ENCODE measurements around the gene SV2B.

SV2B gene

GRCh38 chr15:91235376-91235775 is 135.3 kb downstream of the SV2B start:
- no peak for DNase-seq (ENCODE audit: low spot score)

- DNase-seq (ENCODE audit: low spot score), result no peak
Measured at GRCh38 chr15:91237445-91237844, 137.4 kb downstream of the SV2B start.

- no peak for DNase-seq (ENCODE audit: low spot score)
Measured at GRCh38 chr15:91238644-91239425, 138.8 kb downstream of the SV2B start.

- DNase-seq (ENCODE audit: low spot score), result no peak
Measured at GRCh38 chr15:91243826-91244225, 143.8 kb downstream of the SV2B start.

GRCh38 chr15:91244919-91245318 is 144.9 kb downstream of the SV2B start:
- no peak for DNase-seq (ENCODE audit: low spot score)

GRCh38 chr15:91246998-91247397 is 146.9 kb downstream of the SV2B start:
- DNase-seq (ENCODE audit: low spot score), result no peak

GRCh38 chr15:91249591-91249990 is 149.5 kb downstream of the SV2B start:
- no peak for DNase-seq (ENCODE audit: low spot score)

GRCh38 chr15:91252322-91252721 is 152.3 kb downstream of the SV2B start:
- DNase-seq (ENCODE audit: low spot score), result no peak

- no peak for DNase-seq (ENCODE audit: low spot score)
Measured at GRCh38 chr15:91252756-91253155, 152.7 kb downstream of the SV2B start.

- DNase-seq (ENCODE audit: low spot score), result no peak
Measured at GRCh38 chr15:91253605-91254004, 153.5 kb downstream of the SV2B start.

- no peak for DNase-seq (ENCODE audit: low spot score)
Measured at GRCh38 chr15:91254766-91255165, 154.7 kb downstream of the SV2B start.

GRCh38 chr15:91255670-91256192 is 155.7 kb downstream of the SV2B start:
- no peak for DNase-seq (ENCODE audit: low spot score)

GRCh38 chr15:91257746-91258414 is 157.8 kb downstream of the SV2B start:
- no peak for DNase-seq (ENCODE audit: low spot score)

- no peak for DNase-seq (ENCODE audit: low spot score)
Measured at GRCh38 chr15:91258415-91258759, 158.3 kb downstream of the SV2B start.

- no peak for DNase-seq (ENCODE audit: low spot score)
Measured at GRCh38 chr15:91259077-91259476, 159.0 kb downstream of the SV2B start.

GRCh38 chr15:91261345-91261744 is 161.3 kb downstream of the SV2B start:
- DNase-seq (ENCODE audit: low spot score), result no peak

- no peak for DNase-seq (ENCODE audit: low spot score)
Measured at GRCh38 chr15:91263632-91264531, 163.8 kb downstream of the SV2B start.

- DNase-seq (ENCODE audit: low spot score), result no peak
Measured at GRCh38 chr15:91264651-91265351, 164.7 kb downstream of the SV2B start.

- no peak for DNase-seq (ENCODE audit: low spot score)
Measured at GRCh38 chr15:91265416-91265940, 165.4 kb downstream of the SV2B start.

GRCh38 chr15:91268510-91268909 is 168.5 kb downstream of the SV2B start:
- DNase-seq (ENCODE audit: low spot score), result peak; percentile 8

- no peak for DNase-seq (ENCODE audit: low spot score)
Measured at GRCh38 chr15:91270747-91271146, 170.7 kb downstream of the SV2B start.
